GM21723 (cell line): ENCODE measurements around the gene SMYD4.
"Not testable (repeated sequence)": the region's sequence is repeated elsewhere in the genome, so short reads cannot be mapped to it uniquely, and the experiment has no call there.

Source experiments
- ATAC-seq: cut with Tn5 transposase; IDR thresholded peaks from one replicate; pipeline ENCODE4 v1.9.1; 2021; ENCODE audit warnings: mild to moderate bottlenecking, moderate library complexity; ENCODE audit not compliant: unreplicated experiment

Gene SMYD4

DNA sequence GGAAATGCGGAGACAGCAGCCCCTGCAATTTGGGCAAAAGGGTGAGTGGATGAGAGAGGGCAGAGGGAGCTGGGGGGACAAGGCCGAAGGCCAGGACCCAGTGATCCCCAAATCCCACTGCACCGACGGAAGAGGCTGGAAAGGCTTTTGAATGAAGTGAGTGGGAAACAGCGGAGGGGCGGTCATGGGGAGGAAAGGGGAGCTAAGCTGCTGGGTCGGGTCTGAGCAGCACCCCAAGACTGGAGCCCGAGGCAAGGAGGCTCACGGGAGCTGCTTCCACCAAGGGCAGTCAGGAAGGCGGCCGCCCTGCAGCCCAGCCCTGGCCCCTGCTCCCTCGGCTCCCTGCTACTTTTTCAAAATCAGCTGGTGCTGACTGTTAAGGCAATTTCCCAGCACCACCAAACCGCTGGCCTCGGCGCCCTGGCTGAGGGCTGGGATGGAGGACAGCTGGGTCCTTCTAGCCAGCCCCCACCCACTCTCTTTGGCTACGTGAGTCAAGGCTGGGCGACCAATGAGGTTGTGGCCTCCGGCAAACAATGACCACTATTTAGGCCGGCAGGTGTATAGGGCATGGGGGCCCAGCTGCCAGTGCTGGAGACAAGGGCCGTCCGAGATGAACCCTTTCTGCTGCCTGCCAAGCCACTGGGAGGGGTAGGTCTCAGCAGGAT is 67.3 kb downstream of the SMYD4 start:
- ATAC-seq, result no peak

DNA sequence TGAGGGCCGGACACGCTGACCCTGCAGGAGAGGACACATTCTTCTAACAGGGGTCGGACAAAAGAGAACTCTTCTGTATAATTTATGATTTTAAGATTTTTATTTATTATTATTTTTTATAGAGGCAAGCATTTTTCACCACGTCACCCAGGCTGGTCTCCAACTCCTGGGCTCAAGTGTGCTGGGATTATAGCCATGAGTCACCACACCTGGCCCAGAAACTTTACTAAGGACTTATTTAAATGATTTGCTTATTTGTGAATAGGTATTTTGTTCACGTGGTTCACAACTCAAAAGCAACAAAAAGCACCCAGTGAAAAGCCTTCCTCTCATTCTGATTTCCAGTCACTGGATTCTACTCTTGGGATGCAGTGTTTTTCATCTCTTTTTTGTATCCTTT is 70.2 kb downstream of the SMYD4 start:
- ATAC-seq, result no peak

DNA sequence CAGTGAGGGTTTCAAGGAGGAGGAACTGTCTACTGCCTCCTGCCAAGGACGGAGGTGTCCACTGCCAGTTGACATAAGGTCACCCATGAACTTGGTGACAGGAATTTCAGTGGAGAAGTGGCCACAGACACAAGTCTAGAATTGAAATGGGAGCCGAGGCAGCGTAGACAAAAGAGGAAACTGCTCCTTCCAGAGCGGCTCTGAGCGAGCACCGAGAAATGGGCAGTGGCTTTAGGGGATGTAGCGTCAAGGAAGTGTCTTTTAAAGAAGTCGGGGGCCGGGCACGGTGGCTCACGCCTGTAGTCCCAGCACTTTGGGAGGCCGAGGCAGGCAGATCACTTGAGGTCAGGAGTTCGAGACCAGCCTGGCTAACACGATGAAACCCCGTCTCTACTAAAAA is 70.9 kb downstream of the SMYD4 start:
- no peak for ATAC-seq

DNA sequence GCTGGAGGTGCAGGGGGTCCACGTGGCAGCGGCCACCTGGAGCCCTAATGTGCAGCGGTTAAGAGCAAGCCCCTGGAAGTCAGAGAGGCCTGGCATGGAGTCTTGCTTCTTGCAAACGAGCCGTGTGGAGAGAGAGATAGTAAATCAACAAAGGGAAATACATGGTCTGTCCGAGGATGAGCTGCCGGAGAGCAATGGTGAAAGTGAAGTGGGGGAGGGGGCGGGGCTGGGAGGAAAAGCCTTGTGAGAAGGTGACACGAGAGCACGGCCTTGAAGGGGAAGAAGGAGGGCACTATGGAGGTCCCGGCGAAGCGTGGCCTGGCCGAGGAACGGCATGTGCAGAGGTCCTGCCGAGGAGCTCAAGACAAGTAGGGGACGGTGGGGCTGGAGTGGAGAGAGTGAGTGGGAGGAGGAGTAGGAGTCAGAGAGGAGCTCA is 73.9 kb downstream of the SMYD4 start:
- no peak for ATAC-seq

DNA sequence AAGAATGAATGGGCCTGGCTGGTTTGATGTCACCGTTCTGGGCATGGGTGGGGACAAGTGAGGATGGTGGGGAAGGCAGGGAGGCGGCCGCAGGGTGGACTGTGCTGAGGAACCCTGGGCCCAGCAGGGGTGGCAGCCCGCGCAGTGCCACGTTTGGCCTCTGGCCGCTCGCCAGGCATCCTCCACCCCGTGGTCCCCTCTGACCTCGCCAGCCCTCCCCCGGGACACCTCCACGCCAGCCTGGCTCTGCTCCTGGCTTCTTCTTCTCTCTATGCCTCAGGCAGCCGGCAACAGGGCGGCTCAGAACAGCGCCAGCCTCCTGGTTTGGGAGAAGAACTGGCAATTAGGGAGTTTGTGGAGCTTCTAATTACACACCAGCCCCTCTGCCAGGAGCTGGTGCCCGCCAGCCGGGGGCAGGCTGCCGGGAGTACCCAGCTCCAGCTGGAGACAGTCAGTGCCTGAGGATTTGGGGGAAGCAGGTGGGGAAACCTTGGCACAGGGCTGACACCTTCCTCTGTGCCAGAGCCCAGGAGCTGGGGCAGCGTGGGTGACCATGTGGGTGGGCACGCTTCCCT is 74.4 kb downstream of the SMYD4 start:
- no peak for ATAC-seq

DNA sequence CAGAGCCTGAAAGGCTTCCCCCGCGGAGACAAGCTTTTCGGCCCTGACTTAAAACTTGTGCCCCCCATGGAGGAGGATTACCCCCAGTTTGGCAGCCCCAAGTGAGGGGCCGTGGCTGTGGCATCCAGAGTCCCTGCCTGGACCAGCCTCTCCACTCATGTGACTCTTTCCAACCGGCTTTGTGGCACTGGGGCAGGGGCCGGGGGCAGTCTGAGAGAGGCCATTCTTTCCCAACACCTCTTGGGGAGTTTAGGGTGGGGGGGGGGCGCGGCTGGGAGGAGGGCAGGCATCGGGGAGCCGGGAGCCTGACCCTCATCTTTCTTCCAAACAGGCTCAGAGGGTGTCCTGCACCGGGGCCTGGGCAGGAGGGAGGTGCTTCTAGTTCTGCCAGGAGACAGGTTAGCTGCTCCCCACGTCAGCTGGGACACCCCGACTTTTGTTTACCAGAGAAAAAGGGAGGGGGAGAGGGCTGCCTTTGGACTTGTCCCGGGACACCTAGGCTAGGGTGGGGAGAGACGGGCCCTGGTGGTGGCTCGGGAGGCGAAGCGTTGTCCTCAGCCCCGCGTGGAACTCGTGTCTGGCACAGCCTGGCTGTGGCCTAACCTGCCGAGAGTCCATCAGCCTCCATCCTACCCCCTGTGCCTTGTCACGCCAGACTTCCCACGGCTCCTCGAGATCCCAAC is 75.1 kb downstream of the SMYD4 start:
- no peak for ATAC-seq

DNA sequence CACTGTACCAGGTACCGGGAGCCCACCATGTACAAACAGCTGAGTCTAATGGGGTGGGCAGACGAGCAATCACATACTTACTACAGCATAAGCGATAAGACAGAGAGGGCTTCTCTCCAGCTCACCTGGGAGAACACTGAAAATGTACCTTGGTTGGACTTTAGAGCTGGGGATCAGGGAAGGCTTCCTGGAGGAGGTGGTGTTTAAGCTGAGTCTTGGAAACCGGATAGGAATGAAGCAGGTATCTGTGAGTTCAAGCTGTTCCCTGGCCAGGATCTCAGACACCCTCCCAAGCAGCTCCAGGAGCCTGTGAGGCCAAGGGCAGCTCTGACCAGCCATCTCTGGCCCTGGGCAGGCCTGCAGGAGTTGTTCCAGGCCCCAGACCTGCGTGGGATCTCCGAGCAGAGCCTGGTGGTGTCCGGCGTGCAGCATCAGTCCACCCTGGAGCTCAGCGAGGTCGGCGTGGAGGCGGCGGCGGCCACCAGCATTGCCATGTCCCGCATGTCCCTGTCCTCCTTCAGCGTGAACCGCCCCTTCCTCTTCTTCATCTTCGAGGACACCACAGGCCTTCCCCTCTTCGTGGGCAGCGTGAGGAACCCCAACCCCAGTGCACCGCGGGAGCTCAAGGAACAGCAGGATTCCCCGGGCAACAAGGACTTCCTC is 75.8 kb downstream of the SMYD4 start:
- ATAC-seq, result no peak

DNA sequence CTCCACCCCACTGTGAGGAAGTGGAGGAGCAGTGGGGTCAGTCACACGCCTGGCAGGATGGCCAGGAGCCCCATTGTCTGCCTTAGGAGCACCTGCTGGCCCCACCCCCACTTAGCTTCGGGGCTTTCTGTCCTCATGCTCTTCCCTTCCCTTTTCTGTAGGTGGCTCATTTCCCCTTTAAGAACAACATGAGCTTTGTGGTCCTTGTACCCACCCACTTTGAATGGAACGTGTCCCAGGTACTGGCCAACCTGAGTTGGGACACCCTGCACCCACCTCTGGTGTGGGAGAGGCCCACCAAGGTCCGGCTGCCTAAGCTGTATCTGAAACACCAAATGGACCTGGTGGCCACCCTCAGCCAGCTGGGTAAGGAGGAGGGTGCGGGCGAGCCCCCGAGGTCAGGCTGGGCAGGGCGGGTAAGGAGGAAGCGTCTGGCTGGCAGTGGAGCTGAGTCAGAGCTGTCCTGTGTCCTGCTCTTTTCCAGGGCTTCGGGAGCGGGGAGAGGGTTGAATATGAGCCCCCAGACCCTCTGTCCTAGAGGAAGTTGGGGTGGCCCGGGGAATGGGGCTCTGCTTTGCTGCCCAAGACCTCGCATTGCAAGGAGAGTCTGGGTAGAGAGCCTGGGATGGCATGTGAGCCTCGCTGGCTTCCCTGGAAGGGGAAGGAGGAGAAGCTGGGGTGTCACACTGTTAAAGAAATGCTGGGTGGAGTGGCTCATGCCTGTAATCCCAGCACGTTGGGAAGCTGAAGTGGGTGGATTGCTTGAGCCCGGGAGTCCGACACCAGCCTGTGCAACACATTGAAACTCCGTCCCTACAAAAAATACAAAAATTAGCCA is 77.1 kb downstream of the SMYD4 start:
- no peak for ATAC-seq

DNA sequence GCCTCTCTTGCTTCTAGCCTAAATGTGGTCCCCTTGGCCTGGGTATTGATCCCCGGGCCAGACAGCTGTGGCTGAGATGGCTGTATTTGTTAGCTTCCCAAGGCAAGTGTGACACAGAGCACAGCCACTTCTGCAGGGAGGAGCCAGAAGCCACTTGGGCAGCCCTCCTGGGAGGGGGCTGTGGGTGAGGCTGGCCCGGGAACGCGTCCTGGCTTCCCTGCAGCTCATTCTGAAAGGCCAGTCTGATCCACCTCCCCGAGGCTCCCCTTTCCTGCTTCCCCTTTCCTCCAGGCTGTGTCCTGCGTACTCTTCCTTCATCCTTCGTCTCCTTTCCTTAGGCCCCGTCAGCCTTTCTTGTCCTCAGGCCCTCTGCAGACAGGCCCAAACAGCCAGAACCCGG is 79.1 kb downstream of the SMYD4 start:
- ATAC-seq, result no peak

DNA sequence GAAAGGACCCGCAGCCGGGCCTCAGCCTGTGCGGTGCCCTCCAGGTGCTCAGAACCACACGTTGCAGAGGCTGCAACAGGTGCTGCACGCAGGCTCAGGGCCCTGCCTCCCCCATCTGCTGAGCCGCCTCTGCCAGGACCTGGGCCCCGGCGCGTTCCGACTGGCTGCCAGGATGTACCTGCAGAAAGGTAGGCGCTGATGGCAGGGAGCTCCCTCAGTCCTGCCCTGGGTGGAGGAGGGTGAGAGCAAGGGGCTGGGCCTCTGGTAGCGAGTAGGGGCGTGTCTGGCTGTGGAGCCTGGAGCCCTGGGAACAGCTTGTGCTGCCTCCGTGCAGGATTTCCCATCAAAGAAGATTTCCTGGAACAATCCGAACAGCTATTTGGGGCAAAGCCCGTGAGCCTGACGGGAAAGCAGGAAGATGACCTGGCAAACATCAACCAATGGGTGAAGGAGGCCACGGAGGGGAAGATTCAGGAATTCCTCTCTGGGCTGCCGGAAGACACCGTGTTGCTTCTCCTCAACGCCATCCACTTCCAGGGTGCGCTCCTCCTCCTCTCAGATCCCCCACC is 82.6 kb downstream of the SMYD4 start:
- ATAC-seq, result no peak

DNA sequence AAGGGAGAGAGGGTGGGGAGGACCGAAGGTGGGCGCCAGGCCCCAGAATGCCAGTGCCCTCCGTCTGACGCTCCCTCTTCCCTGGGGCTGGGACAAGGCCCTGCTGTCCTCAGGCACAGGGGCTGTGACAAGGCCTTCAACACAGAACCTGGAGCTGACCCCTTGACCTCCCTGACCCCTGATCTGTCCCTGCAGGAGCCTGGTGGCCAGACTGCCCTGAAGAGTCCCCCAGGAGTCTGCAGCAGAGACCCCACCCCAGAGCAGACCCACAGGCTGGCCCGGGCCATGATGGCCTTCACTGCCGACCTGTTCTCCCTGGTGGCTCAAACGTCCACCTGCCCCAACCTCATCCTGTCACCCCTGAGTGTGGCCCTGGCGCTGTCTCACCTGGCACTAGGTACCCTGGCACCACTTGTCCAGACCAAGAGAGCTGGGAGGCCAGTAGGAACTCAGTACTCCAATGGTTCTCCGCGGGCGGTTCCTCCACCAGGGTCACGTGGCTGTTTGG is 84.1 kb downstream of the SMYD4 start:
- no peak for ATAC-seq

DNA sequence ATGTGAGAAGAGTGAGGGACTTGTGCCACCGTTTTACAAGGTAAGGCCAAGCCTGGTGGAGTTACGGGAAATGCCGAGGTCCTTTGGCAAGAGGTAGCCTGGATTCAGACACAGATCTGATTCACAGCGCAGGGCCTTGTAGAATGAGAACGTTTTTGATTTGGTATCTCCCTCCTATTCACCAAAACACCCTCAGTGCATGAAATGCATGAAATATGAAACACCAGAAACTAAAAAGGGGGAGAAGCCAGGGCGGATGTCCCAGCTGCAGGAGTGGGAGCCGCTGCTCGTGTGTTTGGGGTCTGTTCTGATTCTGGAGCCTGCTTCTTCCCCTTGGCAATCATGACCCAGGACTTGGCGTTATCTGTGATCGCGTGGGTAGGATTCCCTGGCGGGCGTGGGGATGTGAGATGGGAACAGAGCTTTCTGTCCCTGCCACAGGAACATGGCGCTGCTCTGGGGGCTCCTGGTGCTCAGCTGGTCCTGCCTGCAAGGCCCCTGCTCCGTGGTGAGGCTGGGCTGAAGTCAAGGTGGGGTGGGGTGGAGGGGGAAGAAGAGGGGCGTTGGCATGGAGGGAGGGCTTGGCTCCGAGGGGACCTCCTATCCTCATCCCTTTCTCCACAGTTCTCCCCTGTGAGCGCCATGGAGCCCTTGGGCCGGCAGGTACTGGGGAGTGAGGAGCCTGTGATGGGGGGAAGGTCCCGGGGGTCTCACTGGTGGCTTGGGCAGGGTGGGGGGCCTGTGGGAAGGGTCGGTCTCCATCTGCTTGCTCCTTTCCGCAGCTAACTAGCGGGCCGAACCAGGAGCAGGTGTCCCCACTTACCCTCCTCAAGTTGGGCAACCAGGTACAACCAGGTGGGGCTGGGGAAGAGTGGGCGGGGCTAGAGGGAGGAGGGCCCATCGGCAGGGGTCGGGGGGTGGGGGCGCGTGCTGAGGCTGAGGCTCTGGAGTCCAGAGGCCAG is 84.9 kb downstream of the SMYD4 start:
- no peak for ATAC-seq

DNA sequence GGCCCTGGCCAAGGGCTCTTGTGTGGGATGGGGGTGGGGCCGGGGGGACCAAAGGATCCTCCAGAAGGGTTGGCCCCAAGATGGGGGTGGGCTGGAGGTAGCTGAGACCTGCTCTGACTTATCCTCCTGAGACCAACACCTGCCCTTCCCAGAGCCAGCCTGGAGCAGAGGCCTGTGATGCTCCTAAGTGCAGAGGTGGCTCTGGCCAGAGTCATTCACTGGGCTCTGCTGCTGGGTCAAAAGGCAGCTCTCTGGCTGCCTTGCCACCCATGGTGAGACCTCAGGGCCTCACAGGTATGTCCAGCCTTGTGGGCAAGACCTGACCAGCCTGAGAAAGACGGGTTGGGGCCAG is 86.6 kb downstream of the SMYD4 start:
- no peak for ATAC-seq

DNA sequence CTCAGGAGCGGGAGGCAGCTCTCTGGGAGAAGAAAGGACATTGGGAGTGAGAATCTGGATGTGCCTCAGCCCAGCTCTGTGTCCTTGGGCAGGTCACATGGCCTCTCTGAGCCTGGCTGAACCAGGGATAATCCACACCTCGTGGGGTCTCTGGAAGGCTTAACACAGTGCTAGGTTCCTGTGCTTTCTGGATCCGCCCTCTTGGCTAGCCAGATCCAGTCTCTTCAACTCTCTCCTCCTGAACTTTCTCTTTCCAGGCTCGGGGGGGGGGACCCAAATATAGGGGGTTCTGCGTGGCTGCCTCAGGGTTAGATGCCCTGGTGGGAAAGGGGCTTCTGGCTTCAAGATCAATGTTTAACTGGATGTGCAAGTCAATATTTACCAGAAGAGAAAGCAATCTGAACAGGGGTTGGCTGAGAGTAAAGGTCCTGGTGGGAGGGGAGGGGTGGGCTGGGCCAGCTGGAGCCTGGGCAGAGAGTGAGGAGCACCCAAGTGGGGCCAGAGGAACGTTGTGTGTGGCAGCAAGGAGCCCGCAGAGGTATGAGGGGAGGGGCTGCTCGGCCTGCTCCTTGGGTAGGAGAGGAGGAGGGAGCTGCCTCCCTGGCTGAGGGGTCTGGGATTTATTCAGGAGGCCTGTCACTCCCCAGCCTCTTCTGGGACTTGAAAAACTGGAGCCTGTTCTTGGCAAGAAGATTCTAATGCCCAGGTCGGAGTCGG is 87.2 kb downstream of the SMYD4 start, which contains the start of gene SERPINF2:
TSS of gene SERPINF2 (plus strand) at position 501 of the 717 bp plus-strand sequence. CDS start 2,125 bp downstream, outside the sequence.
- ATAC-seq, result no peak

DNA sequence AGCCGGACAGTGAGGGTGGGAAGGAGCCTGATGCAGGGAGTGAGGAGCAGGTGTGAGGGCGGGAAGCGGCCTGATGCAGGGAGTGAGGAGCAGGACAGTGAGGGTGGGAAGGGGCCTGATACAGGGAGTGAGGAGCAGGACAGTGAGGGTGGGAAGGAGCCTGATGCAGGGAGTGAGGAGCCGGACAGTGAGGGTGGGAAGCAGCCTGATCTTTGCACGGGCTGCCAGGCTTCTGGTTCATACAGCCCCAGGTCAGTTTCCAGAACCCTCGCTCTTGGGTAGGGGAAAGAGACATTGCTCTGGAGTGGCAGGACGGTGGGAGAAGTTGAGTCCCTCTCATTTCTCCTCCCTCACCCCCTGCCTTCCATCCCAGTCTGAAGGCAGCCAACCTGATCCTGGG is 87.8 kb downstream of the SMYD4 start:
- ATAC-seq, result not testable (repeated sequence)

DNA sequence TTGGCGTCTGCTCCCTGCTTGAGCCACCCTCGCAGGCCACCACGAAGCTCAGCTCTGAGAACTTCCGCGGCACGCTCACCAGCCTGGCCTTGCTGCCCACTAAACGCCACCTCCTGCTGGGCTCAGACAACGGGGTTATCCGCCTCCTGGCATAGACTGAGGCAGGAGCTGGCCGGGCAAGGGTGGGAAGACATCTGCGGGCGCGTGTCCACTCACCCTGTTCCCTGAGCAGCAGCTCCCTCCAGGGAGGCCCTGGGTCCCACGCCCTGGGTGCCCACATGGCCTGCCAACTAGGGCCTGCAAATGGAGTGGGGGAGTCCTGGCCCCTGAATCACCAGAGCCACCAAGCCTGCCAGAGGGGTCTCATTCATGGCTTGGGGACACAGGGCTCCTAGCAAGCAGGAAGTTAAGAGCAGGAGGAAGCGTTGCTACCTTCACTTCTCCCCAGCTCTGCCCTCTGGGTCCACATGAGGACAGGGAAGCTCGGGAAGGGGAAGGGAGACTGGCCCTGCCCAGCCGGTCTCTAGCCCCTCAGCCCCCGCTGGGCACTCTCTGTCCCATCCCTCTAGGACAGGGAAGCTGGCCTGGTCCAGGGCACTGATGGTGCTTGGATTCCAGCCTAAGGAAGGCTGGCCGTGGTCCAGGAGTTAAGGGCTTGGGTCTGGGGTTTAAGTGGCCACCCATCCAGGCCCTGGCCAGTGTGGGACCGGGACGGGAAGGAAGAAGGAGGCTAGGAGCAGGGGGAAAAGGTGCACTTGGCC is 92.0 kb downstream of the SMYD4 start:
- ATAC-seq, result no peak

DNA sequence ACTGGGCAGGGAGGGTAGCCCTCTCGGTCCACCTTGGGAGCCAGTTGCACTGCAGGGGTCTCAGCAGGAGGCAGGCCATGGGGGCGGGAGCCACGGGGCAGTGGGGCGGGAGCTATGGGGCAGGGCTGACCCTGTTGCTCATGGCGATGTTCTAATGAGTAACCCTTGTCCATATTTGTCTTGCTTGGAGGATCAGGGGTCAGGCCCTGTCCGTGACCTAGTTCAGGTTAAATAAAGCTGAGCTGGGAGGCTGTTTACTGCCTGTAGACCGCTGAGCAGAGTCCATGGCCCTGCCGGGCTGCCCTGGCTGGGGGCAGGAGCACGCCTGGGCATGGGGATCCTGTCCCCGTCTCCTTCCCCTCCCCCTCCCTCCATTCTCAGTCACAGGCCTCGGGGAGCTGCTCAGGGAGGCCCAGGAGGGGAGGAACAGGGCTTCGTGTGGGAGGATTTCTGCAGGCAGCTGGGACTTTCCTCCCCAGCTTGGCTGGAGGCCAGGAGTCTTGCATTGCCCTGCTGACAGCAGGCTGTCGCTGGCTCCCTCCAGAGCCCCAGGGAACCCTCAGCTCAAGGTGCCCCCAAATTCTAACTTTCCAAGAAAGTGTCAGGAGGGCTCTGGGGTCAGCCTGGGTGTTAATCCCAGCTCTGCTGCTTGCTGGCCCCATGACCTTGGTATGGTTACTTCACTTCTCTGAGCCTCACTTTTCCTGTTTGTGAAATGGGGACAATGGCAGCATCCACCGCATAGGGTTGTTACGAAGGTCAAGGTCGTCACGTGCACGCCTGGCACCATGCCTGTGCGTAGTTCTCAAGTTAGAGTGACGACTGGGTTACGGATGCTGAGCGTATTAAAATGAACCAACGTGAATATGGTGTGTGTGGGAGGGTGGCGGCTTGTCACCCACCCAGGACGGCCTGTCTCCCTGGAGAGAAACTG is 93.1 kb downstream of the SMYD4 start:
- no peak for ATAC-seq
